Omental fat pad (tissue), 4 donors: ENCODE measurements around the gene BMP3. TPM values are rescaled to one million over a fixed set of nuclear protein-coding genes. Genes with fewer than 3 reads are reported as not detected.
"Not testable (repeated sequence)": the region's sequence is repeated elsewhere in the genome, so short reads cannot be mapped to it uniquely, and the experiment has no call there.

Source experiments
- ATAC-seq: fragments of 150-250 bp; one replicate; pipeline ENCODE4 v1.9.1; 2016; ENCODE audit warnings: mild to moderate bottlenecking, moderate library complexity; ENCODE audit not compliant: low FRiP score
- DNase-seq: peaks from one replicate; pipeline ENCODE4 v3.0.0-alpha.2; 2019; ENCODE audit warnings: low spot score
- CTCF ChIP-seq, 3 donors: fragments of 450-650 bp; IDR thresholded peaks; one replicate each; pipeline ENCODE4 v1.5.1; 2016 to 2017; ENCODE audit warnings: antibody characterized with exemption in 3 of 3, mild to moderate bottlenecking in 3 of 3, moderate library complexity in 2 of 3
- total RNA-seq, 4 donors: library from RNA; depleted of rRNA; stranded (reverse); fragments of >200 nt; gene quantifications; one replicate each; pipeline ENCODE4 v1.1.0, GENCODE V29; 2016

BMP3 gene
- total RNA-seq, 4 donors from 2014 or later: 2.0 to 24.6 (median 4.4) TPM

- ATAC-seq (no peak), DNase-seq (no peak)
- no peak for TF ChIP-seq CTCF (IDR thresholded peaks at IDR 0.05)
Measured at GRCh38 chr4:81007417-81007816, 23.1 kb upstream of the BMP3 start.

GRCh38 chr4:81016566-81016965 is 13.9 kb upstream of the BMP3 start:
- ATAC-seq, DNase-seq: not testable (repeated sequence)

DNA sequence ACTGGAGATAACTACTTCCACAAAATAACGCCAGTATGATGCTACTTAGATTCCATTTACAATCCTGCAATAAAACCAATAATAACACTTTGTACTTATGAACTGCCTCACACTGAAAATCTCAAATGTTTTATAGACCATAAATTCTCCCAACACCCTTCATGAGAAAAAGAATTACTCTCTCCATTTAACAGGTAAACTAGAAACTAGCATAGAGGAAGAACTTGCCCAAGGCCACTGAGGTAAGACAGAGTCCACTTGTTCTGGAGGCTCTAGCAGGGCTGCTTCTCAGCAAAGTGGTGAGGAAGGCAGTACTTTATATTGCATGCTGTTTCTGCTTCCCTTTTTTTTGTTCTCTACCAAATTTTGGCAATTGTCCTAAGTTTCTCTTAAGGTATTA is 11.5 kb upstream of the BMP3 start:
- TF ChIP-seq CTCF (IDR thresholded peaks at IDR 0.05): no peak

DNA sequence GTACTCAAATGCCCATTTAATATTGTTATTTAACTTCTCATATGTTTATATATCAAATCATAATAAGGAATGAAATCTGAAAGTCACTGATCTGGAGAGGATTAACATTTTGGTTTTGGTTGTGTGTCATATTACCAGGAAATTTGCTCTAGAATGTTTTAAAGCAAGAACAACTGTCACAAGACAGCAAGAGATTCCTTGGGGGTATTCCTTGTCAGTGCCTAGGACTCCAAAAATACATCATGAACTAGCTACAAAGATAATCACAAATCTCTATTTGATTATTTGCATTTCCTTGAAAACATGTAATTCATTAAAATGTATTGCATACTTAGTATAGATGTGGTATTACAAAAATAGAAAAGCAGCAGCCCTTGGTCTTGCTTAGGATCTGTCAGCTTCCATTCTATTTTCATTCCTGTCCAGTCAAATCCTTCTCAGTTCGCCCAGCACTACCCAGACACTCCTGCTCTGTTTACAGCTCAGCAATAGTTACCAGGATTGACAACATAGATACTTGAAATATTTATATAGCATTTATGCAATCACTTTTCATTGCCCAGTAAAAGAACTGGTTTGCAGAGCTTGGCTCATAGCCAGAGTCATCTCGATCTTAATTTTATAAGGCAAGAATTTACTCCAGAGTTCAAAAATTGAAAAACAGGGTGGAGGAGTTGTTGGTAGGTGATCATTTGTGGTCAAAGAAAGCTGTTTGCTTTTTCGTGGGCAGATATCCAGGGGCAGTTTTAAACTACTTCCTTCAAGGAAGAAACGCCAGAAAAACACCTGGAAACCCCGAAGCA is 9.2 kb upstream of the BMP3 start:
- no peak for TF ChIP-seq CTCF (IDR thresholded peaks at IDR 0.05)
- no peak for ATAC-seq
- no peak for DNase-seq

More for the DNA sequence above, 11.5 kb upstream of the BMP3 start:
- no peak for ATAC-seq
- DNase-seq: no peak

DNA sequence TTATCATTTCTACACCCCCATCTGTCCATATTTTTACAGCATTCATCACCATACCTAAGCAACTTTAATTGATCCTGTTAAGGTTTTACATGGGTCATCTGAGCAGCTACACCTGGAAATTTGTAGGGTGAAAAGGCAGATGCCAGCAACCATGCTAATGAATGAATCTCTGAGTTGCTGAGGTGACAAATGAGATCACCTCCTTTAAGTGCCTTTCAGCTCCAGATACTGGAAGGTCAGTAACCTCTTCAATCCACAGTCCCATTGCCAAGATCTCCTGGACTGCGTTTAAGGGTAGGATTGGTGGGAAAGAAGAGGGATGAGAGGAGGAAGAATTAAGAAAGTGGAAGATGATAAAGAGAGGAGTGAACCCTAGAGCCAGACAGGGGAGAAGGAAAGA is 8.5 kb upstream of the BMP3 start:
- ATAC-seq: no peak
- TF ChIP-seq CTCF (IDR thresholded peaks at IDR 0.05): no peak

GRCh38 chr4:81023484-81023883 is 7.0 kb upstream of the BMP3 start:
- DNase-seq (no peak), ATAC-seq (no peak)
- TF ChIP-seq CTCF (IDR thresholded peaks at IDR 0.05): no peak

More for the DNA sequence above, 8.5 kb upstream of the BMP3 start:
- no peak for DNase-seq

DNA sequence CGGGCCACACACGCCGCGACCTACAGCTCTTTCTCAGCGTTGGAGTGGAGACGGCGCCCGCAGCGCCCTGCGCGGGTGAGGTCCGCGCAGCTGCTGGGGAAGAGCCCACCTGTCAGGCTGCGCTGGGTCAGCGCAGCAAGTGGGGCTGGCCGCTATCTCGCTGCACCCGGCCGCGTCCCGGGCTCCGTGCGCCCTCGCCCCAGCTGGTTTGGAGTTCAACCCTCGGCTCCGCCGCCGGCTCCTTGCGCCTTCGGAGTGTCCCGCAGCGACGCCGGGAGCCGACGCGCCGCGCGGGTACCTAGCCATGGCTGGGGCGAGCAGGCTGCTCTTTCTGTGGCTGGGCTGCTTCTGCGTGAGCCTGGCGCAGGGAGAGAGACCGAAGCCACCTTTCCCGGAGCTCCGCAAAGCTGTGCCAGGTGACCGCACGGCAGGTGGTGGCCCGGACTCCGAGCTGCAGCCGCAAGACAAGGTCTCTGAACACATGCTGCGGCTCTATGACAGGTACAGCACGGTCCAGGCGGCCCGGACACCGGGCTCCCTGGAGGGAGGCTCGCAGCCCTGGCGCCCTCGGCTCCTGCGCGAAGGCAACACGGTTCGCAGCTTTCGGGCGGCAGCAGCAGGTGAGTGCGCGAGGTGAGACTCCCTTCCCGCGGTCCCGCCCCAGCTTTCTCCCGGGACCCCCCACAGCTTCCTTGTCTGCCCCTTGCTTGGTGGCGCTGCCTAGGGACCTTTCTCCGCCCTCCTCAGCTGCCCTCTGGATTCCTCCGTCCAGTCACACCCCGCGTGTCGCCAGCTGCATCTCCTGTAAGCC is 678 bp downstream of the BMP3 start:
- no peak for DNase-seq
- peak; percentile 38 for ATAC-seq
- no peak for TF ChIP-seq CTCF (IDR thresholded peaks at IDR 0.05)
